Peyer's patch (tissue), 4 donors: ENCODE data around the gene KCNT1.

Source experiments
- CTCF ChIP-seq, 6 experiments: fragments of 450-650 bp in 4 of 6; fragments of 200-600 bp in 2 of 6; sonication (generic) in 1 of 6; IDR thresholded peaks; one replicate each; pipeline ENCODE4 v1.5.1; 2017 to 2019; ENCODE audit warnings: antibody characterized with exemption in 6 of 6, mild to moderate bottlenecking in 3 of 6, moderate library complexity in 1 of 6
- POLR2A ChIP-seq, 2 donors: fragments of 450-650 bp; IDR thresholded peaks; one replicate each; pipeline ENCODE4 v1.5.1; 2017; ENCODE audit warnings: antibody characterized with exemption in 2 of 2, mild to moderate bottlenecking in 2 of 2, moderate library complexity in 2 of 2

GRCh38 chr9:135734616-135735144, 32.7 kb downstream of the KCNT1 start:
- TF ChIP-seq CTCF (IDR thresholded peaks at IDR 0.05) (no peak), POLR2A (IDR thresholded peaks at IDR 0.05) (no peak)
